ENCODE data around the gene PAX8. TPM values are rescaled to one million over a fixed set of nuclear protein-coding genes. Genes with fewer than 3 reads are reported as not detected.
"Not testable (repeated sequence)": the region's sequence is repeated elsewhere in the genome, so short reads cannot be mapped to it uniquely, and the experiment has no call there.

Gene PAX8
- total RNA-seq, 1 experiment from 2014 or later: 3.4 TPM

GRCh38 chr2:113285816-113286215, 7.1 kb upstream of the PAX8 start:
- Histone ChIP-seq H3K4me3 (ENCODE audit: low read length) (no peak overlapping the region), H3K27me3 (ENCODE audit: low read length) (no peaks in the 10 kb centered on the region), H3K9me2 (replicated peaks; ENCODE audit: low read length) (no peaks in the 10 kb centered on the region), H2AFZ (ENCODE audit: low read length) (no peak overlapping the region), H3K36me3 (ENCODE audit: low read depth, low read length) (no peaks in the 10 kb centered on the region), H3K9me3 (ENCODE audit: low read length) (no peaks in the 10 kb centered on the region), H3K79me2 (ENCODE audit: low read length) (no peaks in the 10 kb centered on the region), H3K27ac (ENCODE audit: low read length) (no peak overlapping the region), H3K9ac (ENCODE audit: low read length) (no peak overlapping the region), H4K20me1 (ENCODE audit: low read length) (no peaks in the 10 kb centered on the region), H3K4me1 (ENCODE audit: insufficient read depth, low read length) (peaks cover 48% of the 10 kb centered on the region), H3K4me2 (ENCODE audit: low read length) (no peak overlapping the region), H3F3A (ENCODE audit: low read length, unreplicated experiment) (no peaks in the 10 kb centered on the region)
- POLR2A ChIA-PET (ENCODE audit: unreplicated experiment): no interaction called here
- no peak for DNase-seq
- TF ChIP-seq EZH2phosphoT487 (IDR thresholded peaks at IDR 0.05; ENCODE audit: borderline replicate concordance, low read length) (no peak), CTCF (conservative IDR thresholded peaks at IDR 0.05; ENCODE audit: low read depth, low read length) (no peak), EZH2 (IDR thresholded peaks at IDR 0.05; ENCODE audit: low read length, unreplicated experiment) (no peak)
- no TSS peak for BruUV-seq (replicated peaks)
- intact Hi-C loops (cut with micrococcal nuclease): loop anchor here (10.0 kb wide), 1 partner anchor 69 kb away; no protein-coding TSS in a partner anchor
- no peak for ATAC-seq
- CTCF ChIA-PET: no interaction called here

GRCh38 chr2:113284999-113285398, 6.3 kb upstream of the PAX8 start:
- H2AFZ ChIP-seq (ENCODE audit: low read length); H3K4me2 ChIP-seq (ENCODE audit: low read length); DNase-seq; H3K27me3 ChIP-seq (ENCODE audit: low read length); H3K9ac ChIP-seq (ENCODE audit: low read length); H3K9me2 ChIP-seq (replicated peaks; ENCODE audit: low read length); CTCF ChIA-PET; POLR2A ChIA-PET (ENCODE audit: unreplicated experiment); BruUV-seq (replicated peaks); H3K4me3 ChIP-seq (ENCODE audit: low read length); H3F3A ChIP-seq (ENCODE audit: low read length, unreplicated experiment); H3K36me3 ChIP-seq (ENCODE audit: low read depth, low read length); H3K79me2 ChIP-seq (ENCODE audit: low read length); H4K20me1 ChIP-seq (ENCODE audit: low read length); ATAC-seq; H3K9me3 ChIP-seq (ENCODE audit: low read length): not testable (repeated sequence)
- intact Hi-C loops (cut with micrococcal nuclease): loop anchor here (5.0 to 10.0 kb wide), 2 partner anchors 38 to 70 kb away; no protein-coding TSS in a partner anchor
- Histone ChIP-seq H3K4me1 (ENCODE audit: insufficient read depth, low read length) (peaks cover 48% of the 10 kb centered on the region), H3K27ac (ENCODE audit: low read length) (peak overlapping the region; percentile 85)

- H3K79me2 ChIP-seq (ENCODE audit: low read length): no peaks in the 10 kb centered on the region
- H3K36me3 ChIP-seq (ENCODE audit: low read depth, low read length): no peaks in the 10 kb centered on the region
- ChIA-PET CTCF (interaction anchor here (0.6 to 1.0 kb wide), 3 partner anchors 38 to 205 kb away, joined by 3 to 4 read pairs (median 3); no protein-coding TSS in a partner anchor), POLR2A (ENCODE audit: unreplicated experiment) (no interaction called here)
- no peak overlapping the region for H3K4me3 ChIP-seq (ENCODE audit: low read length)
- ATAC-seq (no peak), DNase-seq (no peak)
- H3K9me2 ChIP-seq (replicated peaks; ENCODE audit: low read length): no peaks in the 10 kb centered on the region
- H2AFZ ChIP-seq (ENCODE audit: low read length): no peak overlapping the region
- no peaks in the 10 kb centered on the region for H3K9me3 ChIP-seq (ENCODE audit: low read length)
- no peak for TF ChIP-seq EZH2 (IDR thresholded peaks at IDR 0.05; ENCODE audit: low read length, unreplicated experiment)
- TF ChIP-seq EZH2phosphoT487 (IDR thresholded peaks at IDR 0.05; ENCODE audit: borderline replicate concordance, low read length): no peak
- TF ChIP-seq CTCF (conservative IDR thresholded peaks at IDR 0.05; ENCODE audit: low read depth, low read length): no peak
- H3F3A ChIP-seq (ENCODE audit: low read length, unreplicated experiment): no peaks in the 10 kb centered on the region
- H3K27ac ChIP-seq (ENCODE audit: low read length): peak overlapping the region; percentile 85
- intact Hi-C loops (cut with micrococcal nuclease): loop anchor here (5.0 to 10.0 kb wide), 2 partner anchors 37 to 70 kb away; no protein-coding TSS in a partner anchor
- H4K20me1 ChIP-seq (ENCODE audit: low read length): no peaks in the 10 kb centered on the region
- no TSS peak for BruUV-seq (replicated peaks)
- peak overlapping the region; percentile 45 for H3K9ac ChIP-seq (ENCODE audit: low read length)
- 0 out of 2 replicates have a peak overlapping the region, but pooled peaks have one; percentile 28 for H3K4me2 ChIP-seq (ENCODE audit: low read length)
- no peaks in the 10 kb centered on the region for H3K27me3 ChIP-seq (ENCODE audit: low read length)
- peaks cover 48% of the 10 kb centered on the region for H3K4me1 ChIP-seq (ENCODE audit: insufficient read depth, low read length)
Measured at GRCh38 chr2:113284476-113284875, 5.8 kb upstream of the PAX8 start.
